Measurements from ENCODE around the gene CDH8. TPM values are rescaled to one million over a fixed set of nuclear protein-coding genes. Genes with fewer than 3 reads are reported as not detected.

Gene CDH8
- total and polyA plus RNA-seq, 2 donors (not counting 1 experiment from before 2014, with no cell fraction given), result not detected

GRCh38 chr16:61820398-61820797 lies 215.8 kb downstream of the CDH8 start:
- H3K36me3 ChIP-seq (ENCODE audit: control insufficient read depth, insufficient read depth, low read length), result no peaks in the 10 kb centered on the region
- H4K20me1 ChIP-seq (ENCODE audit: control insufficient read depth, extremely low read depth, insufficient read depth, low read length), result no peaks in the 10 kb centered on the region
- H3K27me3 ChIP-seq (ENCODE audit: control insufficient read depth, insufficient read depth, low read length), result no peaks in the 10 kb centered on the region
- H3K79me2 ChIP-seq (ENCODE audit: control insufficient read depth, insufficient read depth, low read length), result no peaks in the 10 kb centered on the region
- H3K9ac ChIP-seq (ENCODE audit: insufficient read depth, low read length), result no peak overlapping the region
- peak in 1 of 2 donors; percentile 83 for DNase-seq (ENCODE audit: low read depth in 2 of 2)
- H3K4me3 ChIP-seq (replicated peaks in 1 of 4; ENCODE audit: control extremely low read depth in 1 of 4, insufficient read depth in 1 of 4, low read depth in 3 of 4, low read length in 4 of 4), result no peak overlapping the region
- H3K4me1 ChIP-seq (ENCODE audit: control insufficient read depth, extremely low read depth, insufficient read depth, low read length), result no peaks in the 10 kb centered on the region
- no peak for TF ChIP-seq EZH2 (IDR thresholded peaks at IDR 0.05; ENCODE audit: low read length, missing control alignments)
- TF ChIP-seq CTCF (conservative IDR thresholded peaks at IDR 0.05 in 1 of 2, IDR thresholded peaks at IDR 0.05 in 1 of 2; ENCODE audit: low read depth in 1 of 2, low read length in 2 of 2), result no peak
- no peak overlapping the region for H3K27ac ChIP-seq (ENCODE audit: insufficient read depth, low read length)
- H2AFZ ChIP-seq (ENCODE audit: low read length), result no peak overlapping the region
- no peak overlapping the region for H3K4me2 ChIP-seq (ENCODE audit: extremely low read depth, insufficient read depth, low read length)
- H3K9me3 ChIP-seq (ENCODE audit: control insufficient read depth, insufficient read depth, low read depth, low read length), result no peaks in the 10 kb centered on the region

- Histone ChIP-seq H3K27me3 (ENCODE audit: control insufficient read depth, insufficient read depth, low read length) (no peaks in the 10 kb centered on the region), H4K20me1 (ENCODE audit: control insufficient read depth, extremely low read depth, insufficient read depth, low read length) (no peaks in the 10 kb centered on the region), H3K9ac (ENCODE audit: insufficient read depth, low read length) (no peak overlapping the region), H3K4me2 (ENCODE audit: extremely low read depth, insufficient read depth, low read length) (no peak overlapping the region), H3K79me2 (ENCODE audit: control insufficient read depth, insufficient read depth, low read length) (no peaks in the 10 kb centered on the region), H3K9me3 (ENCODE audit: control insufficient read depth, insufficient read depth, low read depth, low read length) (no peaks in the 10 kb centered on the region), H3K27ac (ENCODE audit: insufficient read depth, low read length) (no peak overlapping the region), H2AFZ (ENCODE audit: low read length) (no peak overlapping the region), H3K36me3 (ENCODE audit: control insufficient read depth, insufficient read depth, low read length) (no peaks in the 10 kb centered on the region), H3K4me3 (replicated peaks in 1 of 4; ENCODE audit: control extremely low read depth in 1 of 4, insufficient read depth in 1 of 4, low read depth in 3 of 4, low read length in 4 of 4) (no peak overlapping the region), H3K4me1 (ENCODE audit: control insufficient read depth, extremely low read depth, insufficient read depth, low read length) (no peaks in the 10 kb centered on the region)
- no peak for DNase-seq (ENCODE audit: low read depth in 2 of 2)
- TF ChIP-seq EZH2 (IDR thresholded peaks at IDR 0.05; ENCODE audit: low read length, missing control alignments) (no peak), CTCF (conservative IDR thresholded peaks at IDR 0.05 in 1 of 2, IDR thresholded peaks at IDR 0.05 in 1 of 2; ENCODE audit: low read depth in 1 of 2, low read length in 2 of 2) (no peak)
Measured at GRCh38 chr16:61818850-61819249, 217.4 kb downstream of the CDH8 start.

- TF ChIP-seq CTCF (conservative IDR thresholded peaks at IDR 0.05 in 1 of 2, IDR thresholded peaks at IDR 0.05 in 1 of 2; ENCODE audit: low read depth in 1 of 2, low read length in 2 of 2), result no peak
- TF ChIP-seq EZH2 (IDR thresholded peaks at IDR 0.05; ENCODE audit: low read length, missing control alignments), result no peak
- H3K4me3 ChIP-seq (replicated peaks in 1 of 4; ENCODE audit: control extremely low read depth in 1 of 4, insufficient read depth in 1 of 4, low read depth in 3 of 4, low read length in 4 of 4), result no peak overlapping the region
- no peak overlapping the region for H2AFZ ChIP-seq (ENCODE audit: low read length)
- H3K27ac ChIP-seq (ENCODE audit: insufficient read depth, low read length), result no peak overlapping the region
- H3K27me3 ChIP-seq (ENCODE audit: control insufficient read depth, insufficient read depth, low read length), result no peaks in the 10 kb centered on the region
- H3K4me1 ChIP-seq (ENCODE audit: control insufficient read depth, extremely low read depth, insufficient read depth, low read length), result no peaks in the 10 kb centered on the region
- no peaks in the 10 kb centered on the region for H4K20me1 ChIP-seq (ENCODE audit: control insufficient read depth, extremely low read depth, insufficient read depth, low read length)
- no peaks in the 10 kb centered on the region for H3K9me3 ChIP-seq (ENCODE audit: control insufficient read depth, insufficient read depth, low read depth, low read length)
- no peaks in the 10 kb centered on the region for H3K36me3 ChIP-seq (ENCODE audit: control insufficient read depth, insufficient read depth, low read length)
- no peak overlapping the region for H3K4me2 ChIP-seq (ENCODE audit: extremely low read depth, insufficient read depth, low read length)
- H3K9ac ChIP-seq (ENCODE audit: insufficient read depth, low read length), result no peak overlapping the region
- DNase-seq (ENCODE audit: low read depth in 2 of 2), result no peak
- no peaks in the 10 kb centered on the region for H3K79me2 ChIP-seq (ENCODE audit: control insufficient read depth, insufficient read depth, low read length)
Measured at GRCh38 chr16:61817583-61818278, 218.5 kb downstream of the CDH8 start.
